Epithelial cell of esophagus (primary cell): Measurements from ENCODE around the gene B9D2.

Experiments
- DNase-seq: peaks from one replicate; pipeline ENCODE4 v3.0.0; 2010; ENCODE audit warnings: low read depth
- H3K4me3 ChIP-seq: 2 replicates; pipeline ENCODE4 v1.5.1; 2011; ENCODE audit warnings: mild to moderate bottlenecking, low read length, control low read depth
- CTCF ChIP-seq: IDR thresholded peaks from 2 replicates; pipeline ENCODE4 v1.5.1; 2011; ENCODE audit warnings: low read depth, mild to moderate bottlenecking, low read length, control low read depth, inconsistent platforms; ENCODE audit not compliant: insufficient read depth; ENCODE audit errors: missing control alignments

B9D2 gene

GRCh38 chr19:41320568-41320967 is 43.4 kb downstream of the B9D2 start:
- DNase-seq: no peak
- TF ChIP-seq CTCF: no peak
- no peak overlapping the region for H3K4me3 ChIP-seq

GRCh38 chr19:41320185-41320518 is 43.8 kb downstream of the B9D2 start:
- DNase-seq: no peak
- H3K4me3 ChIP-seq: no peak overlapping the region
- no peak for TF ChIP-seq CTCF

- DNase-seq: no peak
- no peak for TF ChIP-seq CTCF
- H3K4me3 ChIP-seq: no peak overlapping the region
Measured at GRCh38 chr19:41319500-41320184, 44.3 kb downstream of the B9D2 start.

- DNase-seq: peak; percentile 14
- H3K4me3 ChIP-seq: no peak overlapping the region
- no peak for TF ChIP-seq CTCF
Measured at GRCh38 chr19:41318696-41319499, 45.1 kb downstream of the B9D2 start.

- H3K4me3 ChIP-seq: no peak overlapping the region
- TF ChIP-seq CTCF: no peak
- no peak for DNase-seq
Measured at GRCh38 chr19:41316306-41316920, 47.5 kb downstream of the B9D2 start.

GRCh38 chr19:41311613-41312012 is 52.3 kb downstream of the B9D2 start:
- H3K4me3 ChIP-seq: no peak overlapping the region
- TF ChIP-seq CTCF: no peak
- no peak for DNase-seq

GRCh38 chr19:41311072-41311471 is 52.9 kb downstream of the B9D2 start:
- no peak for TF ChIP-seq CTCF
- DNase-seq: peak; percentile 18
- peak overlapping the region; percentile 99 for H3K4me3 ChIP-seq
